GM23248 (cell line): ENCODE results near the gene KATNIP. TPM values are rescaled to one million over a fixed set of nuclear protein-coding genes. Genes with fewer than 3 reads are reported as not detected.

Source experiments
- DNase-seq: peaks from one replicate; pipeline ENCODE4 v3.0.0-alpha.2; 2015
- H2AFZ ChIP-seq: fragments of 200-600 bp; sonication (generic); 2 replicates; pipeline ENCODE4 v1.6.1; 2016; ENCODE audit warnings: antibody characterized with exemption
- H3F3A ChIP-seq: fragments of 200-600 bp; sonication (generic); 2 replicates; pipeline ENCODE4 v1.6.1; 2016; ENCODE audit warnings: mild to moderate bottlenecking, antibody characterized with exemption, mixed run types; ENCODE audit not compliant: insufficient read depth
- H3K27ac ChIP-seq: fragments of 200-600 bp; sonication (generic); 2 replicates; pipeline ENCODE4 v1.5.1; 2016; ENCODE audit warnings: mild to moderate bottlenecking
- H3K27me3 ChIP-seq: fragments of 200-600 bp; sonication (generic); replicated peaks from 2 replicates; pipeline ENCODE4 v1.6.1; 2016; ENCODE audit warnings: mild to moderate bottlenecking; ENCODE audit not compliant: insufficient read depth
- H3K36me3 ChIP-seq: fragments of 200-600 bp; sonication (generic); 2 replicates; pipeline ENCODE4 v1.6.1; 2016; ENCODE audit warnings: low read depth, mild to moderate bottlenecking
- H3K4me1 ChIP-seq: fragments of 200-600 bp; sonication (generic); 2 replicates; pipeline ENCODE4 v1.6.1; 2016; ENCODE audit warnings: mild to moderate bottlenecking; ENCODE audit not compliant: insufficient read depth
- H3K4me2 ChIP-seq: fragments of 200-600 bp; sonication (generic); one replicate; pipeline ENCODE4 v1.6.1; 2016; ENCODE audit warnings: mild to moderate bottlenecking; ENCODE audit not compliant: unreplicated experiment
- H3K4me3 ChIP-seq: fragments of 200-600 bp; sonication (generic); 2 replicates; pipeline ENCODE4 v1.5.1; 2016; ENCODE audit warnings: mild to moderate bottlenecking
- H3K79me2 ChIP-seq: fragments of 200-600 bp; sonication (generic); 2 replicates; pipeline ENCODE4 v1.6.1; 2016; ENCODE audit warnings: mild to moderate bottlenecking; ENCODE audit not compliant: insufficient read depth
- H3K9ac ChIP-seq: fragments of 200-600 bp; sonication (generic); 2 replicates; pipeline ENCODE4 v1.6.1; 2016; ENCODE audit warnings: mild to moderate bottlenecking
- H3K9me2 ChIP-seq: fragments of 200-600 bp; sonication (generic); 2 replicates; pipeline ENCODE4 v1.6.1; 2016; ENCODE audit warnings: mixed run types, mild to moderate bottlenecking, moderate library complexity; ENCODE audit not compliant: insufficient read depth
- H3K9me3 ChIP-seq: fragments of 200-600 bp; sonication (generic); one replicate; pipeline ENCODE4 v1.6.1; 2017; ENCODE audit warnings: low read depth
- H4K20me1 ChIP-seq: fragments of 200-600 bp; sonication (generic); 2 replicates; pipeline ENCODE4 v1.6.0; 2016; ENCODE audit not compliant: insufficient read depth
- EZH2 ChIP-seq: fragments of 200-600 bp; sonication (generic); IDR thresholded peaks from 2 replicates; pipeline ENCODE4 v1.6.1; 2018; ENCODE audit warnings: antibody characterized with exemption, mild to moderate bottlenecking; ENCODE audit not compliant: insufficient read depth, poor library complexity, severe bottlenecking
- EZH2phosphoT487 ChIP-seq: fragments of 200-600 bp; sonication (generic); IDR thresholded peaks from 2 replicates; pipeline ENCODE4 v1.6.1; 2018; ENCODE audit warnings: antibody characterized with exemption, moderate library complexity, mild to moderate bottlenecking, low read depth; ENCODE audit not compliant: insufficient read depth
- WGBS, 2 experiments: methylation state at CpG; one replicate each; pipeline ENCODE4 v1.1.6; 2015 to 2017; ENCODE audit warnings: low lambda C conversion rate in 2 of 2, low coverage in 1 of 2; ENCODE audit errors: missing lambda C conversion rate in 2 of 2; 5-methylcytosine and 5-hydroxymethylcytosine counted together
- in situ Hi-C: fragments of 300-500 bp; cut with MboI; formaldehyde crosslinking; loops from 2 replicates; pipeline ENCODE4 v1.15.0; 2020
- polyA plus RNA-seq: library from polyadenylated mRNA; unstranded; fragments of >200 nt; fragmentation: Nextera tagmentation; extraction: Ambion mirVana; gene quantifications from 2 replicates; pipeline ENCODE4 v1.2.1, GENCODE V29; 2016
- total RNA-seq: library from RNA; depleted of rRNA; stranded (reverse); fragments of >200 nt; shearing (Covaris generic); gene quantifications from 2 replicates; pipeline ENCODE4 v1.2.3, GENCODE V29; 2014

KATNIP gene
- total and polyA plus RNA-seq, 2 experiments from 2014 or later, result 6.9 to 8.5 TPM

DNA sequence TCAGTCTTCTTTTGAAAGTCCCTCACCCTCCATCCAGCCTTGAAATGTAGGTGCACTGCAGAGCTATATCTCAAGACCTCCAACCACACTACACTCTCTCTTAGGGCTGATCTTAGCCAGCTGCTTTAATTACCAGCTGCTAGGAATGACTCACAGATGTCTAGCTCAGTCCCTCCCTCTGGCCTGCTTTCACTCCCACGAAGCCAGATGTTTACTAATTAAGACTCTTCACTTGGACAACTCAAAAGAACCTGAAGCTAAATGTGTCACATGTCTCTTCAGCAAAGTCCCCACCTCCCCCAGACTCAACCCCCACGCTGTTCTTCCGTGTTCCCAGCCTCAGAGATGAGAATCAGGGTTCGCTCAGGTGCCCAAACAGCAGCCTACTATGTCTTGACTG lies 2.8 kb upstream of the KATNIP start:
- peak overlapping the region; percentile 34 for H3K27ac ChIP-seq
- H3K27me3 ChIP-seq, result no peaks in the 10 kb centered on the region
- H3K36me3 ChIP-seq, result peaks cover 19% of the 10 kb centered on the region; the same call in 1 of the 2 replicates
- peaks cover 13% of the 10 kb centered on the region for H3F3A ChIP-seq
- peak; percentile 90 for DNase-seq
- no peak overlapping the region for H3K9ac ChIP-seq
- H3K79me2 ChIP-seq, result peaks cover 64% of the 10 kb centered on the region
- no peak overlapping the region for H3K4me3 ChIP-seq
- no peaks in the 10 kb centered on the region for H3K9me2 ChIP-seq
- H3K4me2 ChIP-seq, result peak overlapping the region; percentile 24
- H4K20me1 ChIP-seq, result no peaks in the 10 kb centered on the region
- no peak for TF ChIP-seq EZH2
- TF ChIP-seq EZH2phosphoT487, result no peak
- in situ Hi-C loops, result no loop called here
- H2AFZ ChIP-seq, result no peak overlapping the region
- no peaks in the 10 kb centered on the region for H3K9me3 ChIP-seq
- peaks cover 32% of the 10 kb centered on the region for H3K4me1 ChIP-seq
- WGBS, 2 experiments, result 21 to 29% methylated on average over 4 of the region's 4 CpGs

DNA sequence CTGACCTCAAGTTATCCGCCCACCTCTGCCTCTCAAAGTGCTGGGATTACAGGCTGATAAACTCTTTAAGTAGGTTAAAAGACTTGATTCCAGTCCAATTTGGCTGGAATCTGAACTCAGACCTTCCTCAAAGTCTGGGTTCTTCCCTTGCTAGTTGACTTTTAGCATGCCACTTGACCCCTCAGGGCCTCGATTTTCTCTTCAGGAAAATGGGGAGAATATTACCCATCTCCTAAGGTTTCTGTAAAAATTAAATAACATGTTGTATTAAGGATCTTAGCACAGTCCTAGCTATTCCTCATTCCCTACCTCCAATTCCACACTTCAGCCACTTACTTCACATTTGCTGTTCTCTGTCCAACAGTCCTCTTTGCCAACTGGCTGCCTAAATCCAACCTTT lies 2.1 kb upstream of the KATNIP start:
- peaks cover 13% of the 10 kb centered on the region for H3F3A ChIP-seq
- H3K27ac ChIP-seq, result peak overlapping the region; percentile 34; the same call in 1 of the 2 replicates
- TF ChIP-seq EZH2phosphoT487 (no peak), EZH2 (no peak)
- peak overlapping the region; percentile 99 for H3K4me3 ChIP-seq
- H3K9me3 ChIP-seq, result no peaks in the 10 kb centered on the region
- peak overlapping the region; percentile 85 for H3K4me2 ChIP-seq
- no peaks in the 10 kb centered on the region for H3K9me2 ChIP-seq
- H3K27me3 ChIP-seq, result no peaks in the 10 kb centered on the region
- no peak overlapping the region for H2AFZ ChIP-seq
- no peaks in the 10 kb centered on the region for H4K20me1 ChIP-seq
- no peak for DNase-seq
- 94 to 96% methylated on average over 2 of the region's 2 CpGs for WGBS, 2 experiments
- peaks cover 13% of the 10 kb centered on the region; the same call in 1 of the 2 replicates for H3K36me3 ChIP-seq
- H3K79me2 ChIP-seq, result peaks cover 71% of the 10 kb centered on the region
- peaks cover 32% of the 10 kb centered on the region for H3K4me1 ChIP-seq
- H3K9ac ChIP-seq, result no peak overlapping the region
- in situ Hi-C loops, result no loop called here

DNA sequence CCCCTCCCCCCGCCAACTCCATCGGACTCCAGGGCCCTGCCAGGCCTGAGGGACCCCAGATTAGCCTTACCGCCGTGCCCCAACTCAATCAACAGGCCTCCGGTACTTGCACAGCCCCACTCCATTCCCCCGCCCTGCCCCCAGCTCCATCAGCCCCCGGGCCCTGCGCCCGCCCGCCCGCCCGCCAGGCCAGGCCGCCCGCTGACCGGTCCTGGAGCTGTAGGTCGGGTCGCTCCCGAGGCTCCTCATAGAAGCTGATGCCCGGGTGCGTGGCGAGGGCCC lies 539 bp upstream of the KATNIP start:
- Histone ChIP-seq H3K27ac (0 out of 2 replicates have a peak overlapping the region, but pooled peaks have one; percentile 4), H3K4me2 (peak overlapping the region; percentile 85), H3K36me3 (0 out of 2 replicates have a peak, but pooled peaks cover 4% of the 10 kb centered on the region), H2AFZ (peak overlapping the region; percentile 72), H3K79me2 (peaks cover 87% of the 10 kb centered on the region), H3K4me1 (peaks cover 32% of the 10 kb centered on the region), H3K9me3 (no peaks in the 10 kb centered on the region), H3F3A (peaks cover 13% of the 10 kb centered on the region), H3K9ac (peak overlapping the region; percentile 82), H3K9me2 (no peaks in the 10 kb centered on the region), H4K20me1 (no peaks in the 10 kb centered on the region), H3K27me3 (no peaks in the 10 kb centered on the region), H3K4me3 (peak overlapping the region; percentile 99)
- TF ChIP-seq EZH2 (no peak), EZH2phosphoT487 (no peak)
- in situ Hi-C loops, result no loop called here
- no peak for DNase-seq
- 0 to 2% methylated on average over 1 to 21 of the region's 21 CpGs for WGBS, 2 experiments

DNA sequence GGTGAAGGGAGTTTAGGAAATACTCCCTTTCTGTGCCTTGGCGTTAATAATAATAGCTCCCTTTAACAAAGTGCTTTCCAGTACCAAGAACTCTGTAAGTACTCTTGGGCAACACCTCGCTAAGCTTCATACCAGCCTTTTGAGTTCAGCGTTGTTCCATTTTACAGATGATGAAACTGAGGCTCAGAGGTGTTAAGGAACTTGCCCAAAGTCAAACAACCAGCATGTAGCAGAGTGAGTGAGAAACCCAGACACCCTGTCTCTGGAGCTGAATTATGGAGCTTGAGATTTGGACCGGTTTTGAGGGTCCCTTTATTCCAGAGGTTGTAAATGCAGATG lies 607 bp downstream of the KATNIP start:
- H3K4me3 ChIP-seq, result peak overlapping the region; percentile 99
- peak overlapping the region; percentile 93 for H2AFZ ChIP-seq
- no peaks in the 10 kb centered on the region for H3K9me3 ChIP-seq
- WGBS, 2 experiments, result 31 to 32% methylated on average over 4 of the region's 4 CpGs
- H3K4me1 ChIP-seq, result peaks cover 32% of the 10 kb centered on the region
- in situ Hi-C loops, result no loop called here
- TF ChIP-seq EZH2phosphoT487 (no peak), EZH2 (no peak)
- H3K27me3 ChIP-seq, result no peaks in the 10 kb centered on the region
- peak overlapping the region; percentile 99 for H3K4me2 ChIP-seq
- peaks cover 13% of the 10 kb centered on the region for H3F3A ChIP-seq
- H3K36me3 ChIP-seq, result no peaks in the 10 kb centered on the region
- peaks cover 88% of the 10 kb centered on the region for H3K79me2 ChIP-seq
- H3K9me2 ChIP-seq, result no peaks in the 10 kb centered on the region
- H3K27ac ChIP-seq, result peak overlapping the region; percentile 86
- H3K9ac ChIP-seq, result peak overlapping the region; percentile 98
- DNase-seq, result no peak
- no peaks in the 10 kb centered on the region for H4K20me1 ChIP-seq

DNA sequence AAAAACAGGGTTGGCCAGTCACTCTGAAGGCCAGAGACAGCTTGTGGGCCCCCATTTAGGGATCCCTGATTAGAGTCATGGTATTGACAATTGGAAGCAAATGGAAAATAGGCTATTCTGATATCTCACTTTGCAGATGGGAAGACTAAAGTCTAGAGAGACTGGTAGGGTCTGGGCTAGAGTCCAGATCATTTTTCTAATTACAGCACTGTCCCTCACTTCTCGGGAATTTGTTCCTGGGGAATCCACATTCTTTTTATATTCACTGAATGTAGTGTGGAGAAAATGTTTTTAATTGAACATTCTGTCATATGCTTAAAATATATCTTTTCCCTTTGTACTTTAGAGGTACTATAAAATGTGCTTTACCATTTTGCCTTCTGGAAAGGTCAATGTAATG lies 1.1 kb downstream of the KATNIP start:
- Histone ChIP-seq H3K9me2 (no peaks in the 10 kb centered on the region), H3K79me2 (peaks cover 84% of the 10 kb centered on the region), H3K27me3 (no peaks in the 10 kb centered on the region), H2AFZ (no peak overlapping the region), H3K27ac (no peak overlapping the region), H3K9me3 (no peaks in the 10 kb centered on the region), H3K36me3 (no peaks in the 10 kb centered on the region), H3K9ac (peak overlapping the region; percentile 98), H3K4me1 (peaks cover 32% of the 10 kb centered on the region), H3F3A (peaks cover 13% of the 10 kb centered on the region), H3K4me2 (peak overlapping the region; percentile 99), H3K4me3 (peak overlapping the region; percentile 99), H4K20me1 (no peaks in the 10 kb centered on the region)
- in situ Hi-C loops, result no loop called here
- TF ChIP-seq EZH2phosphoT487 (no peak), EZH2 (no peak)
- WGBS, 2 experiments, result 6 to 8% methylated on average over 1 of the region's 1 CpG
- peak; percentile 24 for DNase-seq
